ENCODE data around the gene KCNJ1.

The KCNJ1 gene

GRCh38 chr11:128841461-128842072, 25.5 kb downstream of the KCNJ1 start:
- H3K9ac ChIP-seq (ENCODE audit: low read depth, low read length) = no peak overlapping the region

GRCh38 chr11:128840783-128841182, 26.3 kb downstream of the KCNJ1 start:
- Histone ChIP-seq H3K27ac (ENCODE audit: low read length) (no peak overlapping the region), H3K36me3 (ENCODE audit: insufficient read depth, low read depth, low read length) (no peaks in the 10 kb centered on the region), H3K9me3 (ENCODE audit: insufficient read depth, low read depth, low read length) (no peaks in the 10 kb centered on the region), H3K9ac (ENCODE audit: low read depth, low read length) (no peak overlapping the region), H3K4me1 (ENCODE audit: insufficient read depth, low read length) (peaks cover 15% of the 10 kb centered on the region), H3K4me3 (ENCODE audit: low read length) (no peak overlapping the region), H3K27me3 (ENCODE audit: insufficient read depth, low read length) (no peaks in the 10 kb centered on the region)

More at GRCh38 chr11:128841461-128842072, 25.5 kb downstream of the KCNJ1 start:
- Histone ChIP-seq H3K36me3 (ENCODE audit: insufficient read depth, low read depth, low read length) (no peaks in the 10 kb centered on the region), H3K9me3 (ENCODE audit: insufficient read depth, low read depth, low read length) (no peaks in the 10 kb centered on the region), H3K4me3 (ENCODE audit: low read length) (no peak overlapping the region), H3K27me3 (ENCODE audit: insufficient read depth, low read length) (no peaks in the 10 kb centered on the region), H3K4me1 (ENCODE audit: insufficient read depth, low read length) (peaks cover 12% of the 10 kb centered on the region; the same call in 1 of the 2 replicates), H3K27ac (ENCODE audit: low read length) (no peak overlapping the region)

- H3K9me3 ChIP-seq (ENCODE audit: insufficient read depth, low read depth, low read length) = no peaks in the 10 kb centered on the region
- no peak overlapping the region for H3K27ac ChIP-seq (ENCODE audit: low read length)
- H3K4me1 ChIP-seq (ENCODE audit: insufficient read depth, low read length) = peaks cover 15% of the 10 kb centered on the region
Observed at GRCh38 chr11:128840137-128840536, 27.0 kb downstream of the KCNJ1 start.

GRCh38 chr11:128839081-128839480, 28.0 kb downstream of the KCNJ1 start:
- Histone ChIP-seq H3K27ac (ENCODE audit: low read length) (no peak overlapping the region), H3K27me3 (ENCODE audit: insufficient read depth, low read length) (no peaks in the 10 kb centered on the region), H3K9ac (ENCODE audit: low read depth, low read length) (no peak overlapping the region), H3K36me3 (ENCODE audit: insufficient read depth, low read depth, low read length) (no peaks in the 10 kb centered on the region), H3K9me3 (ENCODE audit: insufficient read depth, low read depth, low read length) (no peaks in the 10 kb centered on the region), H3K4me3 (ENCODE audit: low read length) (no peak overlapping the region), H3K4me1 (ENCODE audit: insufficient read depth, low read length) (peaks cover 15% of the 10 kb centered on the region)

More at GRCh38 chr11:128840137-128840536, 27.0 kb downstream of the KCNJ1 start:
- Histone ChIP-seq H3K27me3 (ENCODE audit: insufficient read depth, low read length) (no peaks in the 10 kb centered on the region), H3K9ac (ENCODE audit: low read depth, low read length) (no peak overlapping the region), H3K36me3 (ENCODE audit: insufficient read depth, low read depth, low read length) (no peaks in the 10 kb centered on the region), H3K4me3 (ENCODE audit: low read length) (no peak overlapping the region)

- Histone ChIP-seq H3K9me3 (ENCODE audit: insufficient read depth, low read depth, low read length) (no peaks in the 10 kb centered on the region), H3K4me3 (ENCODE audit: low read length) (no peak overlapping the region), H3K27ac (ENCODE audit: low read length) (no peak overlapping the region), H3K36me3 (ENCODE audit: insufficient read depth, low read depth, low read length) (no peaks in the 10 kb centered on the region), H3K4me1 (ENCODE audit: insufficient read depth, low read length) (peaks cover 15% of the 10 kb centered on the region), H3K9ac (ENCODE audit: low read depth, low read length) (no peak overlapping the region), H3K27me3 (ENCODE audit: insufficient read depth, low read length) (no peaks in the 10 kb centered on the region; the same call in 1 of the 2 replicates)
Observed at GRCh38 chr11:128837627-128838026, 29.5 kb downstream of the KCNJ1 start.

DNA sequence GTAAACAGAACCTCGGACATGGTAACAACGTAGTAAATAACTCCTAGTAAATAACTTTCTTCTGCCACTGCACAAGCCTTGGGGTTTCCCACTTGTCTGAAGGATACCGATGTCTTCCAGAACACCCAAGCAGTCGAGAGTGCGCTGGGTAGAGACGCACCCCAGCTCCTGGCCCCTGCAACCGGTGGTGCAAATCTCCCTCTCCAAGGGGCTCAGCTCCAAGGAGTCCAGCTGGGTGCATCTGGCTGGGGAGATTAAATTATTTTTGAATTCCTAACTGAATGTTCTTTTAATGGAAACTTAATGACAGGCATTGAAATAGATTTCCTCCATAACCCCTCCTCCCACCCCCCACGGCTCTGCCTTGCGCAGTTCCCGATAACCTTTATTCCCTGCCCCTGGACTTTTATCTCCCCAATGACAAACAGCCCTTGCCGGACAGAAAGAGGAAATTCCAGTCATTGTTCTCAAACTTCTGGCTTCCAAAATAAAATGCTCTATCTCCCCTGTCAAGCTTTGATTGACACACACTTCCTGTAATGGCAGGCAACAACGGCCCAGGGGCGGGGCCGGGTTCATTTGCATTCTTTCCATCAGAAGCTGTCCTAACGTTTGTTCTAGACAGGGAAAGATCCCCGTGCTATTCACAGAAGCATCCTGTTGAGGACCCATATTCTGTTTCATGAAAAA, 31.2 kb downstream of the KCNJ1 start:
- Histone ChIP-seq H3K27me3 (ENCODE audit: insufficient read depth, low read length) (no peaks in the 10 kb centered on the region; the same call in 1 of the 2 replicates), H3K27ac (ENCODE audit: low read length) (no peak overlapping the region), H3K36me3 (ENCODE audit: insufficient read depth, low read depth, low read length) (no peaks in the 10 kb centered on the region), H3K9me3 (ENCODE audit: insufficient read depth, low read depth, low read length) (no peaks in the 10 kb centered on the region), H3K9ac (ENCODE audit: low read depth, low read length) (no peak overlapping the region), H3K4me1 (ENCODE audit: insufficient read depth, low read length) (peaks cover 15% of the 10 kb centered on the region), H3K4me3 (ENCODE audit: low read length) (no peak overlapping the region)

GRCh38 chr11:128834157-128834556, 32.9 kb downstream of the KCNJ1 start:
- H3K9ac ChIP-seq (ENCODE audit: low read depth, low read length) = no peak overlapping the region
- peaks cover 9% of the 10 kb centered on the region for H3K4me1 ChIP-seq (ENCODE audit: insufficient read depth, low read length)
- no peaks in the 10 kb centered on the region; the same call in 1 of the 2 replicates for H3K27me3 ChIP-seq (ENCODE audit: insufficient read depth, low read length)
- H3K36me3 ChIP-seq (ENCODE audit: insufficient read depth, low read depth, low read length) = no peaks in the 10 kb centered on the region
- no peak overlapping the region for H3K27ac ChIP-seq (ENCODE audit: low read length)
- no peaks in the 10 kb centered on the region for H3K9me3 ChIP-seq (ENCODE audit: insufficient read depth, low read depth, low read length)
- no peak overlapping the region for H3K4me3 ChIP-seq (ENCODE audit: low read length)

DNA sequence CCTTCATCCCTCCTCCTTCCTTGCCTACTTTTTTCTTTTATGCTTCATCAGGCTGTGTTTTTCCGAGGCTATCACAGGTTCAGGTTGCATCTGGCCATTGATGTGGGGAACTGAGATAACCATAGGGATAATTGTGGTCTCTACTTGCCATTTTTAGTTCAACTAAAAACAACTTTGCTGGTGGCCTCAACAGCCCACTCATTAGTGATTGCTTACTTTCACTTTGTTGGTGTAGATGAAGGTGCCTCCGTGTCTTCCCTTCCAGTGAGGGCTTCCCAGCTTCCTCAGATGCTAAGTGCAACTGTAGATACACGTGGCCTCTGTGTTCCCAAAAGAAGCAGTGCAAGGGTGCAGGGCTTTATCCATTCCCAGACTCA, 35.0 kb downstream of the KCNJ1 start:
- no peaks in the 10 kb centered on the region for H3K36me3 ChIP-seq (ENCODE audit: insufficient read depth, low read depth, low read length)
- H3K4me3 ChIP-seq (ENCODE audit: low read length) = no peak overlapping the region
- no peak overlapping the region for H3K9ac ChIP-seq (ENCODE audit: low read depth, low read length)
- H3K27me3 ChIP-seq (ENCODE audit: insufficient read depth, low read length) = no peaks in the 10 kb centered on the region; the same call in 1 of the 2 replicates
- no peak overlapping the region for H3K27ac ChIP-seq (ENCODE audit: low read length)
- no peaks in the 10 kb centered on the region for H3K9me3 ChIP-seq (ENCODE audit: insufficient read depth, low read depth, low read length)
- H3K4me1 ChIP-seq (ENCODE audit: insufficient read depth, low read length) = peaks cover 3% of the 10 kb centered on the region; the same call in 1 of the 2 replicates

DNA sequence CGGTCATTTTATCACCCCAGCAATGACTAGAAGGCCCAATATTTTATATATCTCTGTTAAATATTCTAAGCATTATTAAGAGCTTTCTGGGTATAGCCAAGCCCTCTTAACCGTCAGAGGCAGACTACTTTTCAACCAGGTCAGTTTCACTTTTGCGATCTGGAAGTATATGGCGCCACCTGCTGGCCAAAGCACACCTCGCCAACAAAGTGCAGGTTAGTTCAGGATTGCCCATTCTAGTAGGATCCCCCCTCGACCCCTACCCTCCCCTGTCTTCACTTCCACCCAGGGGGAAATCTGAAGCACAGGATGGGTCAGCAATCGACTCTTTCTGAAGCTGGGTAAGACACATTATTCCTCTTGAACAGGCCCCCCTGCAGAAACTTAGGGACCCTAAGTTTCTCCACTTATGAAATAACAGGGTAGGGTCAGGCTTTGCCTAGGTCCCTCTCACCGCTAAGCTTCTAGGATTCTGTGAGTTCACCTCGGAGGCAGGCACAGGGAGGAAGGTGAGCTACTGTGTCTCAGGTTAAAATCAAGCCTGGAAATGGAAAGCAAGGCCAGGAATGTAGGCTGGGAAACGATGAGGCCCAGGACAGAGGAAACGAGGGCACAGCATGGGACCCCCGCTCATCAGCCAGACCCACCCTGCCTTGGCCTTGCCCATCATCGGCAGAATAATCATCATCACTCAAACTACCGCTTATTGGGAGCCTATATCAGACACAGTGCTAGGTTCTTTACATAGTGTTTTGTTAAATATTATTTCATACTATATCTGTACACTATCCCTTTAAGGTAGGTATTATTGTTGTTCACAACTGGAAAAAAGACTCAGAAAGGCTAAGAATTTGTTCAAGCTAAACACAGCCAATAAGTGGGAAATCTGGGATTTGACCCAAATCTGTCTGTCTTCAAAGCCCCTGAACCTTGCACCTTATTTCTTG, 35.6 kb downstream of the KCNJ1 start:
- H3K27me3 ChIP-seq (ENCODE audit: insufficient read depth, low read length) = no peaks in the 10 kb centered on the region; the same call in 1 of the 2 replicates
- no peaks in the 10 kb centered on the region for H3K36me3 ChIP-seq (ENCODE audit: insufficient read depth, low read depth, low read length)
- peaks cover 3% of the 10 kb centered on the region; the same call in 1 of the 2 replicates for H3K4me1 ChIP-seq (ENCODE audit: insufficient read depth, low read length)
- H3K9ac ChIP-seq (ENCODE audit: low read depth, low read length) = no peak overlapping the region
- no peaks in the 10 kb centered on the region for H3K9me3 ChIP-seq (ENCODE audit: insufficient read depth, low read depth, low read length)
- H3K4me3 ChIP-seq (ENCODE audit: low read length) = no peak overlapping the region
- no peak overlapping the region for H3K27ac ChIP-seq (ENCODE audit: low read length)

- no peaks in the 10 kb centered on the region for H3K4me1 ChIP-seq (ENCODE audit: insufficient read depth, low read length)
- H3K9me3 ChIP-seq (ENCODE audit: insufficient read depth, low read depth, low read length) = no peaks in the 10 kb centered on the region
- no peaks in the 10 kb centered on the region; the same call in 1 of the 2 replicates for H3K27me3 ChIP-seq (ENCODE audit: insufficient read depth, low read length)
- H3K9ac ChIP-seq (ENCODE audit: low read depth, low read length) = no peak overlapping the region
- H3K36me3 ChIP-seq (ENCODE audit: insufficient read depth, low read depth, low read length) = no peaks in the 10 kb centered on the region
- no peak overlapping the region for H3K4me3 ChIP-seq (ENCODE audit: low read length)
- H3K27ac ChIP-seq (ENCODE audit: low read length) = no peak overlapping the region
Observed at GRCh38 chr11:128830290-128831173, 36.6 kb downstream of the KCNJ1 start.

- no peak overlapping the region for H3K4me3 ChIP-seq (ENCODE audit: low read length)
- peaks cover 3% of the 10 kb centered on the region; the same call in 1 of the 2 replicates for H3K4me1 ChIP-seq (ENCODE audit: insufficient read depth, low read length)
- no peak overlapping the region for H3K27ac ChIP-seq (ENCODE audit: low read length)
- H3K36me3 ChIP-seq (ENCODE audit: insufficient read depth, low read depth, low read length) = no peaks in the 10 kb centered on the region
- peaks cover 6% of the 10 kb centered on the region for H3K27me3 ChIP-seq (ENCODE audit: insufficient read depth, low read length)
- H3K9me3 ChIP-seq (ENCODE audit: insufficient read depth, low read depth, low read length) = no peaks in the 10 kb centered on the region
- no peak overlapping the region for H3K9ac ChIP-seq (ENCODE audit: low read depth, low read length)
Observed at GRCh38 chr11:128828350-128828749, 38.7 kb downstream of the KCNJ1 start.
